Measurements from ENCODE around the gene PAAF1.

PAAF1 gene

GRCh38 chr11:73946798-73947458 lies 70.1 kb downstream of the PAAF1 start:
- DNase-seq (ENCODE audit: low read depth in 3 of 3): no peak

GRCh38 chr11:73949246-73949645 lies 72.4 kb downstream of the PAAF1 start:
- no peak for DNase-seq (ENCODE audit: low read depth in 3 of 3)

- DNase-seq (ENCODE audit: low read depth in 3 of 3): no peak
These were observed 73.1 kb downstream of the PAAF1 start for GRCh38 chr11:73949912-73950311.

- no peak for DNase-seq (ENCODE audit: low read depth in 3 of 3)
These were observed 74.3 kb downstream of the PAAF1 start, which contains the start of gene DNAJB13 for GRCh38 chr11:73950869-73951710. TSS of gene DNAJB13 (plus strand) at chr11:73951026. CDS start at chr11:73951070, 44 bp downstream.

GRCh38 chr11:73951797-73952196 lies 75.0 kb downstream of the PAAF1 start:
- no peak for DNase-seq (ENCODE audit: low read depth in 3 of 3)

- no peak for DNase-seq (ENCODE audit: low read depth in 3 of 3)
These were observed 80.3 kb downstream of the PAAF1 start for GRCh38 chr11:73956876-73957653.

GRCh38 chr11:73957654-73958361 lies 81.0 kb downstream of the PAAF1 start:
- DNase-seq (ENCODE audit: low read depth in 3 of 3): no peak

GRCh38 chr11:73958521-73959141 lies 81.8 kb downstream of the PAAF1 start:
- DNase-seq (ENCODE audit: low read depth in 3 of 3): no peak

GRCh38 chr11:73961321-73961720 lies 84.5 kb downstream of the PAAF1 start:
- DNase-seq (ENCODE audit: low read depth in 3 of 3): no peak

GRCh38 chr11:73962101-73962705 lies 85.4 kb downstream of the PAAF1 start:
- no peak for DNase-seq (ENCODE audit: low read depth in 3 of 3)

- no peak for DNase-seq (ENCODE audit: low read depth in 3 of 3)
These were observed 87.1 kb downstream of the PAAF1 start for GRCh38 chr11:73963861-73964260.

- DNase-seq (ENCODE audit: low read depth in 3 of 3): no peak
These were observed 88.4 kb downstream of the PAAF1 start for GRCh38 chr11:73965076-73965763.

- no peak for DNase-seq (ENCODE audit: low read depth in 3 of 3)
These were observed 88.9 kb downstream of the PAAF1 start for GRCh38 chr11:73965764-73966121.

GRCh38 chr11:73968356-73968966 lies 91.7 kb downstream of the PAAF1 start:
- no peak for DNase-seq (ENCODE audit: low read depth in 3 of 3)

GRCh38 chr11:73969091-73969490 lies 92.3 kb downstream of the PAAF1 start:
- DNase-seq (ENCODE audit: low read depth in 3 of 3): no peak

GRCh38 chr11:73969991-73970800 lies 93.4 kb downstream of the PAAF1 start:
- no peak for DNase-seq (ENCODE audit: low read depth in 3 of 3)

- no peak for DNase-seq (ENCODE audit: low read depth in 3 of 3)
These were observed 94.4 kb downstream of the PAAF1 start for GRCh38 chr11:73971175-73971719.

- no peak for DNase-seq (ENCODE audit: low read depth in 3 of 3)
These were observed 95.4 kb downstream of the PAAF1 start for GRCh38 chr11:73972187-73972586.

Data from stimulated activated CD4-positive, alpha-beta T cell treated with anti-CD3 and anti-CD28 coated beads, TNF-alpha, amount 100 ng/mL, for 24 hours (primary cell).